H9 (cell line): Measurements from ENCODE around the gene CAPN12. TPM values are rescaled to one million over a fixed set of nuclear protein-coding genes. Genes with fewer than 3 reads are reported as not detected.

ENCODE experiments used
- DNase-seq: peaks from one replicate; pipeline ENCODE4 v3.0.0-alpha.2; 2017
- H2AFZ ChIP-seq: one replicate; pipeline ENCODE4 v1.6.1; 2013; ENCODE audit warnings: mild to moderate bottlenecking, low read length, control low read depth, moderate library complexity
- H2AK5ac ChIP-seq: 2 replicates; pipeline ENCODE4 v1.6.1; 2013; ENCODE audit warnings: low read length, control low read depth, mixed read lengths; ENCODE audit not compliant: insufficient read length
- H2BK120ac ChIP-seq: one replicate; pipeline ENCODE4 v1.6.1; 2013; ENCODE audit warnings: low read depth, mild to moderate bottlenecking, low read length, control low read depth, inconsistent platforms; ENCODE audit not compliant: poor library complexity, severe bottlenecking
- H2BK12ac ChIP-seq: 2 replicates; pipeline ENCODE4 v1.6.1; 2013; ENCODE audit warnings: low read length, control low read depth, mixed read lengths, low read depth; ENCODE audit not compliant: insufficient read length
- H2BK15ac ChIP-seq: 2 replicates; pipeline ENCODE4 v1.6.1; 2013; ENCODE audit warnings: low read depth, low read length, control low read depth
- H2BK20ac ChIP-seq: one replicate; pipeline ENCODE4 v1.6.1; 2013; ENCODE audit warnings: low read depth, mild to moderate bottlenecking, low read length, control low read depth, inconsistent platforms; ENCODE audit not compliant: poor library complexity, severe bottlenecking
- H2BK5ac ChIP-seq: 2 replicates; pipeline ENCODE4 v1.6.1; 2013; ENCODE audit warnings: low read length, control low read depth, mixed read lengths; ENCODE audit not compliant: insufficient read length
- H3K14ac ChIP-seq: 2 replicates; pipeline ENCODE4 v1.6.1; 2013; ENCODE audit warnings: low read length, control low read depth; ENCODE audit not compliant: insufficient read depth
- H3K18ac ChIP-seq: 2 replicates; pipeline ENCODE4 v1.6.1; 2013; ENCODE audit warnings: low read depth, mild to moderate bottlenecking, mixed read lengths, low read length, control low read depth; ENCODE audit not compliant: insufficient read length
- H3K23ac ChIP-seq: 2 replicates; pipeline ENCODE4 v1.6.1; 2013; ENCODE audit warnings: low read length, control low read depth, mixed read lengths, low read depth; ENCODE audit not compliant: insufficient read length
- H3K23me2 ChIP-seq: 2 replicates; pipeline ENCODE4 v1.6.1; 2013; ENCODE audit warnings: low read depth, mild to moderate bottlenecking, mixed read lengths, low read length, control low read depth; ENCODE audit not compliant: insufficient read length, poor library complexity, severe bottlenecking
- H3K27ac ChIP-seq: 2 replicates; pipeline ENCODE4 v1.5.1; 2013; ENCODE audit warnings: low read length, control low read depth, mixed read lengths, low read depth; ENCODE audit not compliant: insufficient read length
- H3K27me3 ChIP-seq: 2 replicates; pipeline ENCODE4 v1.6.1; 2013; ENCODE audit warnings: low read length, control low read depth, inconsistent platforms; ENCODE audit not compliant: insufficient read depth
- H3K4ac ChIP-seq: 2 replicates; pipeline ENCODE4 v1.6.1; 2013; ENCODE audit warnings: low read depth, mild to moderate bottlenecking, control low read depth, inconsistent platforms, low read length, moderate library complexity
- H3K4me1 ChIP-seq: 2 replicates; pipeline ENCODE4 v1.6.1; 2013; ENCODE audit warnings: low read length, control low read depth, inconsistent platforms; ENCODE audit not compliant: insufficient read depth
- H3K4me2 ChIP-seq: 2 replicates; pipeline ENCODE4 v1.6.1; 2013; ENCODE audit warnings: low read length, control low read depth, mixed read lengths; ENCODE audit not compliant: insufficient read length, insufficient read depth
- H3K56ac ChIP-seq: 2 replicates; pipeline ENCODE4 v1.6.1; 2013; ENCODE audit warnings: low read depth, mild to moderate bottlenecking, mixed read lengths, low read length, control low read depth; ENCODE audit not compliant: insufficient read length
- H3K79me1 ChIP-seq: 2 replicates; pipeline ENCODE4 v1.6.1; 2013; ENCODE audit warnings: low read depth, mild to moderate bottlenecking, moderate library complexity, low read length, control low read depth, inconsistent platforms; ENCODE audit not compliant: insufficient read depth, poor library complexity, severe bottlenecking
- H3K79me2 ChIP-seq: 2 replicates; pipeline ENCODE4 v1.6.1; 2013; ENCODE audit warnings: low read length, control low read depth, inconsistent platforms; ENCODE audit not compliant: insufficient read depth
- H3K9ac ChIP-seq: 2 replicates; pipeline ENCODE4 v1.6.1; 2013; ENCODE audit warnings: low read length, control low read depth, mixed read lengths; ENCODE audit not compliant: insufficient read length; ENCODE audit errors: extremely low read depth
- H3K9me3 ChIP-seq: one replicate; pipeline ENCODE4 v1.6.1; 2013; ENCODE audit warnings: low read depth, low read length, inconsistent platforms; ENCODE audit not compliant: control insufficient read depth
- H3T11ph ChIP-seq: one replicate; pipeline ENCODE4 v1.6.1; 2013; ENCODE audit warnings: mild to moderate bottlenecking, low read length, control low read depth, inconsistent platforms
- H4K20me1 ChIP-seq: one replicate; pipeline ENCODE4 v1.6.1; 2013; ENCODE audit not compliant: control insufficient read depth, insufficient read length, insufficient read depth
- H4K5ac ChIP-seq: 2 replicates; pipeline ENCODE4 v1.6.1; 2013; ENCODE audit warnings: low read depth, mild to moderate bottlenecking, mixed read lengths, low read length, control low read depth; ENCODE audit not compliant: insufficient read length
- H4K8ac ChIP-seq: replicated peaks from 2 replicates; pipeline ENCODE4 v1.6.1; 2013; ENCODE audit warnings: low read length, control low read depth, mixed read lengths, low read depth; ENCODE audit not compliant: insufficient read length
- H4K91ac ChIP-seq: 2 replicates; pipeline ENCODE4 v1.6.1; 2013; ENCODE audit warnings: low read depth, mild to moderate bottlenecking, moderate library complexity, mixed read lengths, low read length, control low read depth; ENCODE audit not compliant: insufficient read length
- H3K27ac Mint-ChIP-seq, 3 experiments: 2 replicates in 2 of 3; 3 replicates in 1 of 3; pipeline ENCODE4 v1.8.0; 2020 to 2021; ENCODE audit warnings: mixed read lengths in 3 of 3, mild to moderate bottlenecking in 1 of 3, moderate library complexity in 1 of 3
- H3K27me3 Mint-ChIP-seq: 2 replicates; pipeline ENCODE4 v1.8.0; 2021; ENCODE audit warnings: low read depth, mild to moderate bottlenecking, moderate library complexity, mixed read lengths
- H3K36me3 Mint-ChIP-seq, 3 experiments: 2 replicates in 2 of 3; 3 replicates in 1 of 3; pipeline ENCODE4 v1.8.0; 2020 to 2021; ENCODE audit warnings: low read depth in 3 of 3, mixed read lengths in 3 of 3; ENCODE audit not compliant: insufficient read depth in 1 of 3
- H3K4me1 Mint-ChIP-seq, 2 experiments: 2 replicates each; pipeline ENCODE4 v1.8.0; 2020; ENCODE audit warnings: mixed read lengths in 2 of 2
- H3K4me3 Mint-ChIP-seq, 2 experiments: 2 replicates in 1 of 2; 3 replicates in 1 of 2; pipeline ENCODE4 v1.8.0; 2020 to 2021; ENCODE audit warnings: mild to moderate bottlenecking in 2 of 2, mixed read lengths in 2 of 2, moderate library complexity in 1 of 2
- H3K9me3 Mint-ChIP-seq, 2 experiments: 2 replicates in 1 of 2; 3 replicates in 1 of 2; pipeline ENCODE4 v1.8.0; 2020; ENCODE audit warnings: mild to moderate bottlenecking in 2 of 2, mixed read lengths in 2 of 2, moderate library complexity in 1 of 2
- WGBS: extraction: QIAGEN DNeasy Blood & Tissue Kit; methylation state at CpG from one replicate; pipeline ENCODE4 v1.1.7; 2013; ENCODE audit warnings: missing lambda C conversion rate, low lambda C conversion rate, mixed read lengths; ENCODE audit not compliant: insufficient read length; ENCODE audit errors: extremely low coverage; 5-methylcytosine and 5-hydroxymethylcytosine counted together
- total RNA-seq: library from RNA; stranded (reverse); gene quantifications from 2 replicates; pipeline ENCODE4 v1.2.1, GENCODE V29; 2021
- TF ChIP-seq, protein P1 (sequence below): fragments of 200-600 bp; sonication (generic); conservative IDR thresholded peaks from 3 replicates; pipeline ENCODE4 v1.8.0; 2021; ENCODE audit warnings: antibody characterized with exemption, mild to moderate bottlenecking

The CAPN12 gene
- total RNA-seq, 1 experiment from 2014 or later: 10.5 TPM

DNA sequence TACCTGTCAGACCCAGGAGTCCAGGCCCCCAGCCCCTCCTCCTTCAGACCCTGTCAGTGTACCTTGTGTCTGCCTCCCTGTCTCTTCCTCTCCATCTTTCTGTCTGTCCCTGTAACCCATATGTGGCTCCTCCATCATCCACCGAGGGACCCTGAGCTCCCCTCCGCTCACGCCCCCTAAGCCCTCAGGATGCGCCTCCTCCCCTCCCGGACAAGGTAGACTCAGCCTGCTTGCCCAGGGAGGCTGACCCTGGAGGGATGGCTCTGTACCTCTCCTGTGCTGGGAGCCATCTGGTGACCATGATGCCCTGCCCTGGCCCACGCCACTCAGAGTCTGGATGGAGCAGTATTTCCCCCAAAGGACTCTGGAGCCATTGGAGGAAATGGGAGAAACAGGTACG lies 1.0 kb upstream of the CAPN12 start:
- Mint-ChIP-seq H3K4me3 (no peak overlapping the region), H3K9me3 (no peaks in the 10 kb centered on the region; a peak in 1 of 5 replicates), H3K36me3 (peaks cover 0 to 2% (median 0%) of the 10 kb centered on the region in 3 experiments; a peak in 1 of 7 replicates), H3K27me3 (peaks cover 24% of the 10 kb centered on the region), H3K27ac (no peak overlapping the region), H3K4me1 (peaks cover 0 to 5% of the 10 kb centered on the region in 2 experiments; a peak in 1 of 4 replicates)
- TF ChIP-seq, protein P1, sequence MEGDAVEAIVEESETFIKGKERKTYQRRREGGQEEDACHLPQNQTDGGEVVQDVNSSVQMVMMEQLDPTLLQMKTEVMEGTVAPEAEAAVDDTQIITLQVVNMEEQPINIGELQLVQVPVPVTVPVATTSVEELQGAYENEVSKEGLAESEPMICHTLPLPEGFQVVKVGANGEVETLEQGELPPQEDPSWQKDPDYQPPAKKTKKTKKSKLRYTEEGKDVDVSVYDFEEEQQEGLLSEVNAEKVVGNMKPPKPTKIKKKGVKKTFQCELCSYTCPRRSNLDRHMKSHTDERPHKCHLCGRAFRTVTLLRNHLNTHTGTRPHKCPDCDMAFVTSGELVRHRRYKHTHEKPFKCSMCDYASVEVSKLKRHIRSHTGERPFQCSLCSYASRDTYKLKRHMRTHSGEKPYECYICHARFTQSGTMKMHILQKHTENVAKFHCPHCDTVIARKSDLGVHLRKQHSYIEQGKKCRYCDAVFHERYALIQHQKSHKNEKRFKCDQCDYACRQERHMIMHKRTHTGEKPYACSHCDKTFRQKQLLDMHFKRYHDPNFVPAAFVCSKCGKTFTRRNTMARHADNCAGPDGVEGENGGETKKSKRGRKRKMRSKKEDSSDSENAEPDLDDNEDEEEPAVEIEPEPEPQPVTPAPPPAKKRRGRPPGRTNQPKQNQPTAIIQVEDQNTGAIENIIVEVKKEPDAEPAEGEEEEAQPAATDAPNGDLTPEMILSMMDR: no peak
- no peak overlapping the region for H3K9ac ChIP-seq
- no peaks in the 10 kb centered on the region for H3K23me2 ChIP-seq
- no peak overlapping the region for H3K23ac ChIP-seq
- no peaks in the 10 kb centered on the region for H3K79me2 ChIP-seq
- no peaks in the 10 kb centered on the region for H3K4me1 ChIP-seq
- no peak overlapping the region for H2BK20ac ChIP-seq
- no CpG with 5 or more reads among the region's 7 CpGs for WGBS
- no peak overlapping the region for H2BK120ac ChIP-seq
- peak; percentile 31 for DNase-seq
- H4K91ac ChIP-seq: no peak overlapping the region
- H4K5ac ChIP-seq: no peak overlapping the region
- H2AFZ ChIP-seq: no peak overlapping the region
- no peaks in the 10 kb centered on the region for H3K79me1 ChIP-seq
- no peak overlapping the region; the same call in 1 of the 2 replicates for H3K14ac ChIP-seq
- H4K8ac ChIP-seq: no peak overlapping the region
- H4K20me1 ChIP-seq: no peaks in the 10 kb centered on the region
- H3K18ac ChIP-seq: no peak overlapping the region
- no peak overlapping the region for H2BK12ac ChIP-seq
- H3K4me2 ChIP-seq: no peak overlapping the region
- no peak overlapping the region for H2BK5ac ChIP-seq
- no peak overlapping the region for H3K27ac ChIP-seq
- no peak overlapping the region for H3K56ac ChIP-seq
- H3K4ac ChIP-seq: no peak overlapping the region
- no peak overlapping the region for H3T11ph ChIP-seq
- no peak overlapping the region for H2AK5ac ChIP-seq
- no peaks in the 10 kb centered on the region for H3K9me3 ChIP-seq
- no peaks in the 10 kb centered on the region; the same call in 1 of the 2 replicates for H3K27me3 ChIP-seq
- no peak overlapping the region for H2BK15ac ChIP-seq
